K562 (cell line): Measurements from ENCODE around the gene ARHGAP22. TPM values are rescaled to one million over a fixed set of nuclear protein-coding genes. Genes with fewer than 3 reads are reported as not detected.

Experiments
- ADNP ChIP-seq: fragments of 200-800 bp; sonication (Bioruptor generic); IDR thresholded peaks from 2 replicates; pipeline ENCODE4 v1.6.1; 2016; ENCODE audit warnings: missing genetic modification characterization, missing compliant biosample characterization
- DDX20 ChIP-seq: fragments of 450-650 bp; IDR thresholded peaks from 2 replicates; pipeline ENCODE4 v1.6.1; 2016; ENCODE audit warnings: missing genetic modification characterization, low read depth, mild to moderate bottlenecking, missing compliant biosample characterization, moderate library complexity
- GATAD2A ChIP-seq: fragments of 450-650 bp; IDR thresholded peaks from 2 replicates; pipeline ENCODE4 v1.6.1; 2017
- HDAC1 ChIP-seq, 2 experiments: fragments of 450-650 bp; IDR thresholded peaks; 2 replicates each; pipeline ENCODE4 v1.6.1; 2016 to 2017; ENCODE audit warnings: inconsistent platforms in 1 of 2, mild to moderate bottlenecking in 1 of 2, moderate library complexity in 1 of 2
- NCOA6 ChIP-seq: fragments of 450-650 bp; IDR thresholded peaks from 2 replicates; pipeline ENCODE4 v1.6.1; 2017; ENCODE audit warnings: mild to moderate bottlenecking
- NFYB ChIP-seq: IDR thresholded peaks from 2 replicates; pipeline ENCODE4 v1.6.1; 2011; ENCODE audit warnings: mild to moderate bottlenecking, moderate library complexity; ENCODE audit not compliant: insufficient read length; ENCODE audit errors: extremely low read depth
- RUNX1 ChIP-seq: sonication (generic); IDR thresholded peaks from 2 replicates; pipeline ENCODE4 v1.6.1; 2016; ENCODE audit warnings: antibody characterized with exemption, low read depth
- SREBF1 ChIP-seq: fragments of 150-350 bp; IDR thresholded peaks from 2 replicates; pipeline ENCODE4 v1.6.1; 2014; ENCODE audit warnings: antibody characterized with exemption, low read depth, low read length, borderline replicate concordance
- TAF1 ChIP-seq: IDR thresholded peaks from 2 replicates; pipeline ENCODE4 v1.6.1; 2011; ENCODE audit warnings: mild to moderate bottlenecking, low read length, moderate library complexity; ENCODE audit not compliant: insufficient read depth, control insufficient read depth, severe bottlenecking; ENCODE audit errors: extremely low read depth
- THRAP3 ChIP-seq: fragments of 450-650 bp; IDR thresholded peaks from 2 replicates; pipeline ENCODE4 v1.6.1; 2016; ENCODE audit warnings: mild to moderate bottlenecking, inconsistent platforms, borderline replicate concordance
- ZNF239 ChIP-seq: fragments of 250-450 bp; sonication (Bioruptor Pico); IDR thresholded peaks from 2 replicates; pipeline ENCODE4 v1.4.0; 2020; ENCODE audit warnings: mild to moderate bottlenecking
- ZNF408 ChIP-seq: fragments of 250-450 bp; sonication (Bioruptor Pico); IDR thresholded peaks from 2 replicates; pipeline ENCODE4 v1.4.0; 2020; ENCODE audit warnings: low read depth, mild to moderate bottlenecking, moderate library complexity
- ZNF76 ChIP-seq: fragments of 250-450 bp; sonication (Bioruptor Pico); IDR thresholded peaks from 2 replicates; pipeline ENCODE4 v1.4.0; 2020; ENCODE audit warnings: mild to moderate bottlenecking, moderate library complexity, borderline replicate concordance
- polyA plus RNA-seq, 8 experiments: library from polyadenylated mRNA; depleted of rRNA in 4 of 8; stranded (reverse) in 5 of 8; unstranded in 3 of 8; fragments of >200 nt; fragmentation: Nextera tagmentation in 2 of 8; fragmentation: Illumina TruSeq in 1 of 8; extraction: Ambion mirVana in 2 of 8; extraction: Trizol in 1 of 8; gene quantifications; 2 replicates each; pipeline versions ENCODE4 v1.2.1 to v1.2.3, GENCODE V29; 2011 to 2014; ENCODE audit warnings: inconsistent platforms in 1 of 8, missing spikeins in 1 of 8
- total RNA-seq, 7 experiments: library from RNA; depleted of rRNA in 6 of 7; stranded (reverse); fragments of >200 nt in 6 of 7; fragmentation: Illumina TruSeq in 2 of 7; extraction: Trizol in 2 of 7; gene quantifications; 2 replicates each; pipeline versions ENCODE4 v1.2.1 to v1.2.3, GENCODE V29; 2011 to 2021; ENCODE audit warnings: low replicate concordance in 1 of 7
- TF ChIP-seq, protein P1 (sequence below): fragments of 200-800 bp; sonication (Bioruptor generic); IDR thresholded peaks from 2 replicates; pipeline ENCODE4 v1.6.1; 2017; ENCODE audit warnings: missing genetic modification characterization, missing compliant biosample characterization
- TF ChIP-seq, protein P2 (sequence below): fragments of 450-650 bp; IDR thresholded peaks from 2 replicates; pipeline ENCODE4 v1.6.1; 2016; ENCODE audit warnings: antibody characterized with exemption
- TF ChIP-seq, protein P3 (sequence below): sonication (generic); formaldehyde crosslinking; IDR thresholded peaks from 2 replicates; pipeline ENCODE4 v1.8.0; 2023; ENCODE audit warnings: mild to moderate bottlenecking, missing genetic modification reagents
- TF ChIP-seq, protein P4 (sequence below): fragments of 450-650 bp; formaldehyde crosslinking; IDR thresholded peaks from 2 replicates; pipeline ENCODE4 v1.4.0; 2020; ENCODE audit warnings: mild to moderate bottlenecking, mixed read lengths
- TF ChIP-seq, protein P5 (sequence below): fragments of 250-450 bp; sonication (Bioruptor Pico); IDR thresholded peaks from 2 replicates; pipeline ENCODE4 v1.9.0; 2021; ENCODE audit warnings: mild to moderate bottlenecking
- TF ChIP-seq, protein P6 (sequence below): fragments of 250-450 bp; sonication (Bioruptor Pico); IDR thresholded peaks from 2 replicates; pipeline ENCODE4 v1.4.0; 2020; ENCODE audit warnings: mild to moderate bottlenecking

ARHGAP22 gene
- total and polyA plus RNA-seq, 9 of the 15 experiments (the other 6 are each of a cell fraction or from before 2014, with no cell fraction given), result 1.3 to 28.1 (median 12.7) TPM

DNA sequence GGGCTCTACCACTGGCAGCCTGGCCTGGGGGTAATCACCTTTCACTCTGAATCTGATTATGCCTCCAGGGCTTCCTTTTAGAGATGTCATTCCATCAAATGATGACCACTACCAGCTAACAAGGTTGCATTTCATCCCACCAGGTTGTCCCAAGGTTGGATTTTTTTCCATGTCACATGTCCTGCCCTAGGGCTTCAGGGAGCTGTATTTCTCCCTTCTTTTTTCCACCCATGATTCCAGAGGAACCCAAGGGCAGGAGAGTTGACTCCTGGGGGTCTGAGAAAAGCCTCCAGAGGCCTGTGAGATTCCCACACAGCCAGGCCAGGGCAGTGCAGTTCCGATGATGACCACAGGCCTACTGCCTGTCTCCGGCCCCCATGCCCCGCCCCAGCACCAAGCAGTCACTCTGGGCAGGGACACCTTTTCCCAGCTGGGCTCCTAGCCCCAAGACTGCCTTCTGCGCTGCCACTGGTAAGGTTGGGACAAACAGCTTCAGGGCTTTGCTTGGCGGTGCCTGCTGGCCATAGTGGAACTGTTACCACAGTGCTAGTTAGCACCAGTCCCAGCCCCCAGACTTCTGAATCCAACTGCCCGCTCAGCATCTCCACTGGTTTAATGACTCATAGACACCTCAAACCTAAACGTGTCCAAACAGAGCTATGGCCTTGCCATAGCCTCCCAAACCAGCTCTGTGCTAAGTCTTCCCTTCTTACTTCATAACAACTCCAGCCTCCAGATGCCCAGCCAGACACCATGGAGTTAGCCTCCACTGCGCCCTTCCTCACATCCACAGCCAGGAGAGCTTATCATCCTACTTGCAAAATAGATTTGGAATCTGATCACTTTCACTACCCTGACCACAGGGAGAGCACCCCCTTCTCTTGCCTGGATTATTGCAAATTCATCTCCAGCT lies 133.7 kb downstream of the ARHGAP22 start (continued):
- TF ChIP-seq, protein P1, sequence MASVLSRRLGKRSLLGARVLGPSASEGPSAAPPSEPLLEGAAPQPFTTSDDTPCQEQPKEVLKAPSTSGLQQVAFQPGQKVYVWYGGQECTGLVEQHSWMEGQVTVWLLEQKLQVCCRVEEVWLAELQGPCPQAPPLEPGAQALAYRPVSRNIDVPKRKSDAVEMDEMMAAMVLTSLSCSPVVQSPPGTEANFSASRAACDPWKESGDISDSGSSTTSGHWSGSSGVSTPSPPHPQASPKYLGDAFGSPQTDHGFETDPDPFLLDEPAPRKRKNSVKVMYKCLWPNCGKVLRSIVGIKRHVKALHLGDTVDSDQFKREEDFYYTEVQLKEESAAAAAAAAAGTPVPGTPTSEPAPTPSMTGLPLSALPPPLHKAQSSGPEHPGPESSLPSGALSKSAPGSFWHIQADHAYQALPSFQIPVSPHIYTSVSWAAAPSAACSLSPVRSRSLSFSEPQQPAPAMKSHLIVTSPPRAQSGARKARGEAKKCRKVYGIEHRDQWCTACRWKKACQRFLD (CRISPR knock-in tag), result peak; percentile 39; the same call in 1 of the 2 replicates
- TF ChIP-seq, protein P2, sequence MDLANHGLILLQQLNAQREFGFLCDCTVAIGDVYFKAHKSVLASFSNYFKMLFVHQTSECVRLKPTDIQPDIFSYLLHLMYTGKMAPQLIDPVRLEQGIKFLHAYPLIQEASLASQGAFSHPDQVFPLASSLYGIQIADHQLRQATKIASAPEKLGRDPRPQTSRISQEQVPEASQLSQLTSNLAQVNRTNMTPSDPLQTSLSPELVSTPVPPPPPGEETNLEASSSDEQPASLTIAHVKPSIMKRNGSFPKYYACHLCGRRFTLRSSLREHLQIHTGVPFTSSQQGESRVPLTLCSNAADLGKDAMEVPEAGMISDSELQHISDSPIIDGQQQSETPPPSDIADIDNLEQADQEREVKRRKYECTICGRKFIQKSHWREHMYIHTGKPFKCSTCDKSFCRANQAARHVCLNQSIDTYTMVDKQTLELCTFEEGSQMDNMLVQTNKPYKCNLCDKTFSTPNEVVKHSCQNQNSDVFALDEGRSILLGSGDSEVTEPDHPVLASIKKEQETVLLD, result peak; percentile 27; the same call in 1 of the 2 replicates
- TF ChIP-seq NCOA6, result no peak
- no peak for TF ChIP-seq GATAD2A
- 0 out of 2 replicates have a peak, but pooled peaks have one; percentile 11 for TF ChIP-seq SREBF1
- TF ChIP-seq, protein P3, sequence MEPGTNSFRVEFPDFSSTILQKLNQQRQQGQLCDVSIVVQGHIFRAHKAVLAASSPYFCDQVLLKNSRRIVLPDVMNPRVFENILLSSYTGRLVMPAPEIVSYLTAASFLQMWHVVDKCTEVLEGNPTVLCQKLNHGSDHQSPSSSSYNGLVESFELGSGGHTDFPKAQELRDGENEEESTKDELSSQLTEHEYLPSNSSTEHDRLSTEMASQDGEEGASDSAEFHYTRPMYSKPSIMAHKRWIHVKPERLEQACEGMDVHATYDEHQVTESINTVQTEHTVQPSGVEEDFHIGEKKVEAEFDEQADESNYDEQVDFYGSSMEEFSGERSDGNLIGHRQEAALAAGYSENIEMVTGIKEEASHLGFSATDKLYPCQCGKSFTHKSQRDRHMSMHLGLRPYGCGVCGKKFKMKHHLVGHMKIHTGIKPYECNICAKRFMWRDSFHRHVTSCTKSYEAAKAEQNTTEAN (CRISPR knock-in tag), result no peak
- TF ChIP-seq, protein P4, sequence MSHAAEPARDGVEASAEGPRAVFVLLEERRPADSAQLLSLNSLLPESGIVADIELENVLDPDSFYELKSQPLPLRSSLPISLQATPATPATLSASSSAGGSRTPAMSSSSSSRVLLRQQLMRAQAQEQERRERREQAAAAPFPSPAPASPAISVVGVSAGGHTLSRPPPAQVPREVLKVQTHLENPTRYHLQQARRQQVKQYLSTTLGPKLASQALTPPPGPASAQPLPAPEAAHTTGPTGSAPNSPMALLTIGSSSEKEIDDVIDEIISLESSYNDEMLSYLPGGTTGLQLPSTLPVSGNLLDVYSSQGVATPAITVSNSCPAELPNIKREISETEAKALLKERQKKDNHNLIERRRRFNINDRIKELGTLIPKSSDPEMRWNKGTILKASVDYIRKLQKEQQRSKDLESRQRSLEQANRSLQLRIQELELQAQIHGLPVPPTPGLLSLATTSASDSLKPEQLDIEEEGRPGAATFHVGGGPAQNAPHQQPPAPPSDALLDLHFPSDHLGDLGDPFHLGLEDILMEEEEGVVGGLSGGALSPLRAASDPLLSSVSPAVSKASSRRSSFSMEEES (CRISPR knock-in tag), result no peak
- TF ChIP-seq, protein P5, sequence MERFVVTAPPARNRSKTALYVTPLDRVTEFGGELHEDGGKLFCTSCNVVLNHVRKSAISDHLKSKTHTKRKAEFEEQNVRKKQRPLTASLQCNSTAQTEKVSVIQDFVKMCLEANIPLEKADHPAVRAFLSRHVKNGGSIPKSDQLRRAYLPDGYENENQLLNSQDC (CRISPR knock-in tag), result no peak
- no peak for TF ChIP-seq ZNF239 (CRISPR knock-in tag)
- TF ChIP-seq ZNF408, result no peak
- no peak for TF ChIP-seq TAF1
- no peak for TF ChIP-seq THRAP3
- TF ChIP-seq, protein P6, sequence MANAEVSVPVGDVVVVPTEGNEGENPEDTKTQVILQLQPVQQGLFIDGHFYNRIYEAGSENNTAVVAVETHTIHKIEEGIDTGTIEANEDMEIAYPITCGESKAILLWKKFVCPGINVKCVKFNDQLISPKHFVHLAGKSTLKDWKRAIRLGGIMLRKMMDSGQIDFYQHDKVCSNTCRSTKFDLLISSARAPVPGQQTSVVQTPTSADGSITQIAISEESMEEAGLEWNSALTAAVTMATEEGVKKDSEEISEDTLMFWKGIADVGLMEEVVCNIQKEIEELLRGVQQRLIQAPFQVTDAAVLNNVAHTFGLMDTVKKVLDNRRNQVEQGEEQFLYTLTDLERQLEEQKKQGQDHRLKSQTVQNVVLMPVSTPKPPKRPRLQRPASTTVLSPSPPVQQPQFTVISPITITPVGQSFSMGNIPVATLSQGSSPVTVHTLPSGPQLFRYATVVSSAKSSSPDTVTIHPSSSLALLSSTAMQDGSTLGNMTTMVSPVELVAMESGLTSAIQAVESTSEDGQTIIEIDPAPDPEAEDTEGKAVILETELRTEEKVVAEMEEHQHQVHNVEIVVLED, result 0 out of 2 replicates have a peak, but pooled peaks have one; percentile 16
- TF ChIP-seq NFYB, result no peak
- no peak for TF ChIP-seq DDX20 (tag)
- TF ChIP-seq ADNP (tag), result no peak
- no peak for TF ChIP-seq RUNX1
- peak in 1 of 2 experiments; percentile 33; a peak in 1 of 4 replicates for TF ChIP-seq HDAC1 (IDR thresholded peaks at IDR 0.05)
- peak; percentile 16; the same call in 1 of the 2 replicates for TF ChIP-seq ZNF76
